ENCODE data around the gene TMEM184B. TPM values are rescaled to one million over a fixed set of nuclear protein-coding genes. Genes with fewer than 3 reads are reported as not detected.
"Not testable (repeated sequence)": the region's sequence is repeated elsewhere in the genome, so short reads cannot be mapped to it uniquely, and the experiment has no call there.

The TMEM184B gene
- total and polyA plus RNA-seq, 4 donors: 7.5 to 12.6 (median 9.9) TPM

DNA sequence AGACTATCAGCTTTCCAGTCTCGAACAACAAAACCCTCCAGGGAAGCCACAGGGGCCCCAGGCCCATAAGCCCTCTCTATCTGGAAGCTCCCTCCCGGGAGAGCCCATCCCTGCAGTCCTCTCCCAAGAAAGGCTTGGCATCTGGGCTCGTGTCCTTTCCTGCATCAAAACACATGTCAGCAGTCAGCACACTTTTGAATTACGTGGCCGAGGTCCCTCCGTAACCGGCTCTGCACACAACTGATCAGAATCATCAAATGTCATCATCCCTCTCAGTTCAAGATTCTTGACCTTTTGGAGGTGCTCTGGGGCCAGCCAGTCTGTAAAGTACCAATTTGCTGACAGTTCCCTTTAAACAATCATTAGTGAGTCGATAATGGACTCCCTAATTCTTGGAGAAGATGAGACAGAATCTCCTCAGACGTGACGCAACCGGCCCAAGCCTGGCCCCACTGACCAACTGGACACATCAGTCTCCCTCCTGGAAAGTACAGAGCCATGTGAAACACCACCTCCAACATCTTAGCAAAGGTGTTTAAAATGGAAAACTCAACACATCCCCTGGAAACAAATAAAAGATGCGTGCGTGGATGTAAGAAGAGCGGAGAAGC, 37.5 kb downstream of the TMEM184B start:
- DNase-seq (ENCODE audit: low spot score): no peak
- H3K36me3 ChIP-seq (ENCODE audit: control insufficient read depth in 4 of 4, insufficient read depth in 3 of 4, low read depth in 1 of 4, low read length in 3 of 4): peaks cover 0 to 14% (median 0%) of the 10 kb centered on the region in 4 donors
- no peaks in the 10 kb centered on the region for H3K27me3 ChIP-seq (ENCODE audit: control insufficient read depth in 4 of 4, insufficient read depth in 4 of 4, low read length in 3 of 4)
- H3K9ac ChIP-seq (ENCODE audit: low read depth in 1 of 2, low read length in 2 of 2): no peak overlapping the region
- WGBS: 95% methylated on average over 14 of the region's 14 CpGs
- no peaks in the 10 kb centered on the region for H3K9me3 ChIP-seq (ENCODE audit: control insufficient read depth in 4 of 4, low read length in 3 of 4)
- H3K4me3 ChIP-seq (ENCODE audit: low read depth in 1 of 3, low read length in 3 of 3): no peak overlapping the region
- H3K4me1 ChIP-seq (ENCODE audit: control insufficient read depth in 4 of 4, insufficient read depth in 4 of 4, low read length in 3 of 4): peaks cover 0 to 16% (median 8%) of the 10 kb centered on the region in 4 donors
- no peak overlapping the region for H3K27ac ChIP-seq (ENCODE audit: low read depth in 1 of 2, low read length in 2 of 2)
- TF ChIP-seq, protein P1, sequence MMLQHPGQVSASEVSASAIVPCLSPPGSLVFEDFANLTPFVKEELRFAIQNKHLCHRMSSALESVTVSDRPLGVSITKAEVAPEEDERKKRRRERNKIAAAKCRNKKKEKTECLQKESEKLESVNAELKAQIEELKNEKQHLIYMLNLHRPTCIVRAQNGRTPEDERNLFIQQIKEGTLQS (IDR thresholded peaks at IDR 0.05): no peak
- TF ChIP-seq, protein P2, sequence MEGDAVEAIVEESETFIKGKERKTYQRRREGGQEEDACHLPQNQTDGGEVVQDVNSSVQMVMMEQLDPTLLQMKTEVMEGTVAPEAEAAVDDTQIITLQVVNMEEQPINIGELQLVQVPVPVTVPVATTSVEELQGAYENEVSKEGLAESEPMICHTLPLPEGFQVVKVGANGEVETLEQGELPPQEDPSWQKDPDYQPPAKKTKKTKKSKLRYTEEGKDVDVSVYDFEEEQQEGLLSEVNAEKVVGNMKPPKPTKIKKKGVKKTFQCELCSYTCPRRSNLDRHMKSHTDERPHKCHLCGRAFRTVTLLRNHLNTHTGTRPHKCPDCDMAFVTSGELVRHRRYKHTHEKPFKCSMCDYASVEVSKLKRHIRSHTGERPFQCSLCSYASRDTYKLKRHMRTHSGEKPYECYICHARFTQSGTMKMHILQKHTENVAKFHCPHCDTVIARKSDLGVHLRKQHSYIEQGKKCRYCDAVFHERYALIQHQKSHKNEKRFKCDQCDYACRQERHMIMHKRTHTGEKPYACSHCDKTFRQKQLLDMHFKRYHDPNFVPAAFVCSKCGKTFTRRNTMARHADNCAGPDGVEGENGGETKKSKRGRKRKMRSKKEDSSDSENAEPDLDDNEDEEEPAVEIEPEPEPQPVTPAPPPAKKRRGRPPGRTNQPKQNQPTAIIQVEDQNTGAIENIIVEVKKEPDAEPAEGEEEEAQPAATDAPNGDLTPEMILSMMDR (IDR thresholded peaks at IDR 0.05; ENCODE audit: low read depth, low read length, missing input control): no peak
- TF ChIP-seq, protein P3, sequence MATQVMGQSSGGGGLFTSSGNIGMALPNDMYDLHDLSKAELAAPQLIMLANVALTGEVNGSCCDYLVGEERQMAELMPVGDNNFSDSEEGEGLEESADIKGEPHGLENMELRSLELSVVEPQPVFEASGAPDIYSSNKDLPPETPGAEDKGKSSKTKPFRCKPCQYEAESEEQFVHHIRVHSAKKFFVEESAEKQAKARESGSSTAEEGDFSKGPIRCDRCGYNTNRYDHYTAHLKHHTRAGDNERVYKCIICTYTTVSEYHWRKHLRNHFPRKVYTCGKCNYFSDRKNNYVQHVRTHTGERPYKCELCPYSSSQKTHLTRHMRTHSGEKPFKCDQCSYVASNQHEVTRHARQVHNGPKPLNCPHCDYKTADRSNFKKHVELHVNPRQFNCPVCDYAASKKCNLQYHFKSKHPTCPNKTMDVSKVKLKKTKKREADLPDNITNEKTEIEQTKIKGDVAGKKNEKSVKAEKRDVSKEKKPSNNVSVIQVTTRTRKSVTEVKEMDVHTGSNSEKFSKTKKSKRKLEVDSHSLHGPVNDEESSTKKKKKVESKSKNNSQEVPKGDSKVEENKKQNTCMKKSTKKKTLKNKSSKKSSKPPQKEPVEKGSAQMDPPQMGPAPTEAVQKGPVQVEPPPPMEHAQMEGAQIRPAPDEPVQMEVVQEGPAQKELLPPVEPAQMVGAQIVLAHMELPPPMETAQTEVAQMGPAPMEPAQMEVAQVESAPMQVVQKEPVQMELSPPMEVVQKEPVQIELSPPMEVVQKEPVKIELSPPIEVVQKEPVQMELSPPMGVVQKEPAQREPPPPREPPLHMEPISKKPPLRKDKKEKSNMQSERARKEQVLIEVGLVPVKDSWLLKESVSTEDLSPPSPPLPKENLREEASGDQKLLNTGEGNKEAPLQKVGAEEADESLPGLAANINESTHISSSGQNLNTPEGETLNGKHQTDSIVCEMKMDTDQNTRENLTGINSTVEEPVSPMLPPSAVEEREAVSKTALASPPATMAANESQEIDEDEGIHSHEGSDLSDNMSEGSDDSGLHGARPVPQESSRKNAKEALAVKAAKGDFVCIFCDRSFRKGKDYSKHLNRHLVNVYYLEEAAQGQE (IDR thresholded peaks at IDR 0.05): no peak
- TF ChIP-seq YY1 (IDR thresholded peaks at IDR 0.05): no peak

DNA sequence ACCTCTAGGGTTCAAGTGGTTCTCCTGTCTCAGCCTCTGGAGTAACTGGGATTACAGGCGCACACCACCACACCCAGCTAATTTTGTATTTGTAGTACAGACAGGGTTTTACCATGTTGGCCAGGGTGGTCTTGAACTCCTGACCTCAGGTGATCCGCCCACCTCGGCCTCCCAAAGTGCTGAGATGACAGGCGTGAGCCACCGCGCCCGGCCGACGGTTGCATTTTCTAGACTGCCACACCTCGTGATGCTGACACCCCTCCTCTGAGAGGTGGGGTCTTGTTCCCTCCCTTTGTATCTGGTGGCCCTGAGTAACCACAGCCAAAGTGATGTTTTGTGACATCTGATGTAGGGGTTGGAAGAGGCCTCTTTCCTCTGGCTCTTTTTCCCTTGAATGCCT, 39.0 kb downstream of the TMEM184B start:
- 97% methylated on average over 10 of the region's 10 CpGs for WGBS
- not testable (repeated sequence) for H3K27me3 ChIP-seq (ENCODE audit: control insufficient read depth in 4 of 4, insufficient read depth in 4 of 4, low read length in 3 of 4); H3K9me3 ChIP-seq (ENCODE audit: control insufficient read depth in 4 of 4, low read length in 3 of 4); H3K4me3 ChIP-seq (ENCODE audit: low read depth in 1 of 3, low read length in 3 of 3); H3K27ac ChIP-seq (ENCODE audit: low read depth in 1 of 2, low read length in 2 of 2); DNase-seq (ENCODE audit: low spot score); H3K4me1 ChIP-seq (ENCODE audit: control insufficient read depth in 4 of 4, insufficient read depth in 4 of 4, low read length in 3 of 4); H3K9ac ChIP-seq (ENCODE audit: low read depth in 1 of 2, low read length in 2 of 2)
- peaks cover 0 to 14% (median 0%) of the 10 kb centered on the region in 4 donors for H3K36me3 ChIP-seq (ENCODE audit: control insufficient read depth in 4 of 4, insufficient read depth in 3 of 4, low read depth in 1 of 4, low read length in 3 of 4)

DNA sequence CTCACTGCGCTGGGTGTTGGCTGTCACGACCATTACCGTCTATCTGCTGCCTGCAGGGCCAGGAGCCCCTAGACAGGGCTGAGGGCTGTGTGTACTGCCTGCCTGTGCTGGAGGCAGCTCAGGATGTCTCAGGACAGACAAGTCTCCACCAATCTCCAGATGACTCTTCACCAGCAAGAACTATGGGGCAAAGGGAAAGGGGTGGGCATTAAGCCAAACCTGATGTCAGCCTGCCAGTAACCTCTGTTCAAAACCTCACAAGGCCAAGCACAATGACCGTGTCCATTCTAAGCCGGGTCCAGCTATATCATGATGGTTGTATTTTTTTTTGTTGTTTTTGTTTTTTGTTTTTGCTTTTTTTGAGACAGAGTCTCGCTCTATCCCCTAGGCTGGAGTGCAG, 39.4 kb downstream of the TMEM184B start:
- TF ChIP-seq FOXA2 (IDR thresholded peaks at IDR 0.05) (no peak), HNF4A (conservative IDR thresholded peaks at IDR 0.05) (no peak), RXRA (IDR thresholded peaks at IDR 0.05) (no peak), GABPA (IDR thresholded peaks at IDR 0.05 in 1 of 2, conservative IDR thresholded peaks at IDR 0.05 in 1 of 2) (no peak), RAD21 (IDR thresholded peaks at IDR 0.05) (no peak), TAF1 (conservative IDR thresholded peaks at IDR 0.05) (no peak)
- TF ChIP-seq, protein P4, sequence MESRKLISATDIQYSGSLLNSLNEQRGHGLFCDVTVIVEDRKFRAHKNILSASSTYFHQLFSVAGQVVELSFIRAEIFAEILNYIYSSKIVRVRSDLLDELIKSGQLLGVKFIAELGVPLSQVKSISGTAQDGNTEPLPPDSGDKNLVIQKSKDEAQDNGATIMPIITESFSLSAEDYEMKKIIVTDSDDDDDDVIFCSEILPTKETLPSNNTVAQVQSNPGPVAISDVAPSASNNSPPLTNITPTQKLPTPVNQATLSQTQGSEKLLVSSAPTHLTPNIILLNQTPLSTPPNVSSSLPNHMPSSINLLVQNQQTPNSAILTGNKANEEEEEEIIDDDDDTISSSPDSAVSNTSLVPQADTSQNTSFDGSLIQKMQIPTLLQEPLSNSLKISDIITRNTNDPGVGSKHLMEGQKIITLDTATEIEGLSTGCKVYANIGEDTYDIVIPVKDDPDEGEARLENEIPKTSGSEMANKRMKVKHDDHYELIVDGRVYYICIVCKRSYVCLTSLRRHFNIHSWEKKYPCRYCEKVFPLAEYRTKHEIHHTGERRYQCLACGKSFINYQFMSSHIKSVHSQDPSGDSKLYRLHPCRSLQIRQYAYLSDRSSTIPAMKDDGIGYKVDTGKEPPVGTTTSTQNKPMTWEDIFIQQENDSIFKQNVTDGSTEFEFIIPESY (IDR thresholded peaks at IDR 0.05): no peak
- TF ChIP-seq, protein P3 (IDR thresholded peaks at IDR 0.05): no peak
- peaks cover 0 to 14% (median 0%) of the 10 kb centered on the region in 4 donors for H3K36me3 ChIP-seq (ENCODE audit: control insufficient read depth in 4 of 4, insufficient read depth in 3 of 4, low read depth in 1 of 4, low read length in 3 of 4)
- WGBS: 80% methylated on average over 6 of the region's 6 CpGs

More for the DNA sequence above, 39.4 kb downstream of the TMEM184B start:
- DNase-seq (ENCODE audit: low spot score): no peak
- H3K9ac ChIP-seq (ENCODE audit: low read depth in 1 of 2, low read length in 2 of 2): no peak overlapping the region
- no peak overlapping the region for H3K4me3 ChIP-seq (ENCODE audit: low read depth in 1 of 3, low read length in 3 of 3)
- no peaks in the 10 kb centered on the region for H3K9me3 ChIP-seq (ENCODE audit: control insufficient read depth in 4 of 4, low read length in 3 of 4)
- H3K4me1 ChIP-seq (ENCODE audit: control insufficient read depth in 4 of 4, insufficient read depth in 4 of 4, low read length in 3 of 4): peaks cover 0 to 5% (median 2%) of the 10 kb centered on the region in 4 donors
- no peaks in the 10 kb centered on the region for H3K27me3 ChIP-seq (ENCODE audit: control insufficient read depth in 4 of 4, insufficient read depth in 4 of 4, low read length in 3 of 4)
- no peak overlapping the region for H3K27ac ChIP-seq (ENCODE audit: low read depth in 1 of 2, low read length in 2 of 2)

All from liver (tissue), 9 donors.